ENCODE data around the gene MYH15. TPM values are rescaled to one million over a fixed set of nuclear protein-coding genes. Genes with fewer than 3 reads are reported as not detected.

Gene MYH15
- total and polyA plus RNA-seq, 5 experiments from 2014 or later, result 0.05 to 0.47 TPM; not detected in 3

DNA sequence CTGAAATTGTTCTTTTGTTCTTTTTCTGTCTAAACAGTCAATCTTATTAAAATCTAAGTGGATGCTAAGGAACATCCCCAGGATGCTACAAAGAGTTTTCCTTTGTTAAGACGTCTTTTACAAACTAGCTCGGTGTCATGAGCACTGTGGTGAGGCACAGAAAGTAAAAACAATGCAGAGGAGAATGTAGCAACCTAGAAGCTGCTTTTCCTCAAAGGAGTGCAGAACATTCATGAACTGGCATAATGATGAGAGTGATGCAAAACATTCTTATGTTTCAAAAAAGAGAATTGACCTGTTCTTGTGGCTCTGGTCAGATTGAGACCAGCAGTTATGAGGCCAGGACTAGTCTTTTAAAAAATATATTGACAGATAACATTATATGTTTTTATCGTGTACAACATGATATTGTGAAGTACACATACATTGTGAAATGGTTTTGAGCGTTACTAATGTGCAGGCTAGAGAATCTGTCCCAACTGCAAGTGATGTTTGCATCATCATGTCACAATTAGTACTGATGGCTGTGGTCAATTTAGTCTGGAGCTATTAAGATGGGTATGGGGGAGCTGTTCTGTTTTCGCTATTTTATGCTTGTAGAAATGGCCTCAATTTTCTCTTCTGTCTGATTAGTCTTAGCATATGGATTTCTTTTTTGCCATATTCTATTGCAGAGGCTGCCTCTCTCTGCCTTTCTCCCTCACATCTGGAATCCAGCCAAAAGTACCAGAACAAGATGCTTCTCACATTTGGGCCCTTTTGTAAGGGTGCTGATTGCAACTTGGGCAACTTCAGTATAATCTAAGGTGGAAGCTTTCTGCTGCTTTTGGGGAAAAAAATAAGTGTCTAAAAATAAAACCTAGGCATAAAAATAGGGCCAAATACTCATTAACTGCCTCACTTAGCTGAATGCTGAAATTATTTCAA is 163.8 kb downstream of the MYH15 start:
- Mint-ChIP-seq H3K27me3 (peaks cover 2 to 11% (median 7%) of the 10 kb centered on the region in 5 donors), H3K9me3 (peaks cover 0 to 8% (median 0%) of the 10 kb centered on the region in 9 donors), H3K27ac (no peak overlapping the region), H3K4me1 (peaks cover 0 to 17% (median 0%) of the 10 kb centered on the region in 4 donors), H3K36me3 (peaks cover 0 to 11% (median 0%) of the 10 kb centered on the region in 3 donors), H3K4me3 (no peak overlapping the region)
- DNase-seq (no peak), ATAC-seq (no peak)
- POLR2A ChIA-PET, result no interaction called here

DNA sequence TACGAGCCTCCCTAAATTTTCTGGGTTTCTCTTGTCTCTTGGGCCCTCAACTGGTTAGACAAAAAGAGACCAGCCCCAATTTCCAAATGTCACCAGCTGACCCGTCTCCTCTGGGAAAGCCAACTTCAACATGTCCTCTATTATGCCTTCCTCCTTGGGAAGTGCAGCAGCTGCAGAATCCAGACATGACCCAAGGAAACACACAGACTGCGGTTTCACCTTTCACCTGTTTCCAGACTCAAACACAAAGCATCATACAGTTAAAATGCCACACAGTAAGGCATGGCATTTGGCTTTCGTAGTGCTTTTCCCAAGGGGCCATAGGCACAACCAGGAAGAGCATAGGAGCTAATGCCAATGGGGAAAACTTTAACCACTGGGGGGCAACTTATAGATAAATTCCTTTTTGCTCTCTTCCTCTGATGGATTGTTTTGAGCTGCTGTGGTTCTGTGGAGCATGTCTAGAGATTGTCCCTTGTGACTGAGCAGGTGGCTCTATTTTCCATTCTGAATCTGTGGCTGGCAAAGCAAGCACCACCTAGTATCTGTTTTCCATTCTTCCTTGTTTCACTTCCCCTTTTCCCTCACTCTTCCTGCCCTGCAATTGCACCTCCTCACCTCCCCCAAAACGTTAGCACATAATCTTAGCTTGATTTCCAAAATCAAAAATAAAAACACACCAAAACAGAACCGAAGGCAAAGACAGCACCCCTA is 164.7 kb downstream of the MYH15 start:
- no peak for ATAC-seq
- H3K9me3 Mint-ChIP-seq, result peaks cover 0 to 8% (median 0%) of the 10 kb centered on the region in 9 donors
- no peak for DNase-seq
- peak overlapping the region in 1 of 10 donors; percentile 13 for H3K4me3 Mint-ChIP-seq
- H3K27ac Mint-ChIP-seq, result no peak overlapping the region
- peaks cover 0 to 17% (median 0%) of the 10 kb centered on the region in 4 donors for H3K4me1 Mint-ChIP-seq
- peaks cover 0 to 11% (median 0%) of the 10 kb centered on the region in 3 donors for H3K36me3 Mint-ChIP-seq
- H3K27me3 Mint-ChIP-seq, result peaks cover 2 to 11% (median 7%) of the 10 kb centered on the region in 5 donors
- POLR2A ChIA-PET, result no interaction called here

DNA sequence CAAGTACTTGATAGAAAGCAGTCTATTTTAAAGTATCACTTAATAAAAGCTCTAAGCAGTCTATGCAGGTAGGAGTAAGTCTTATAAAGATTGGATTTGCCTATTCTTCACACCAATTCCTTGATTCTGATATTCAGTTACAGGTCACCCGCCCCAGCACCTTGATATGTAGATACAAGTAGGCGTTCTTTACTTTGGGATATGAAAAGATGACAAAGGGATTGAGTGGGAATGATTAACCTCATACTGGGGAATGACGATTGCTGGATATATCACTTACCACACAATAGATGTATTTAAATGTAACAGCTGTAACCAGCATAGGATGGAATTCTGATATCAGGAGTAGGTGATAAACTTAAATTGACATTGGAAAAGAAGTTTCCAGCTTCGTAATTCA is 166.9 kb downstream of the MYH15 start:
- peaks cover 2 to 11% (median 7%) of the 10 kb centered on the region in 5 donors for H3K27me3 Mint-ChIP-seq
- H3K9me3 Mint-ChIP-seq, result peaks cover 0 to 8% (median 0%) of the 10 kb centered on the region in 9 donors
- no peak overlapping the region for H3K27ac Mint-ChIP-seq
- peaks cover 0 to 20% (median 0%) of the 10 kb centered on the region in 4 donors for H3K4me1 Mint-ChIP-seq
- DNase-seq (no peak), ATAC-seq (no peak)
- H3K4me3 Mint-ChIP-seq, result no peak overlapping the region
- POLR2A ChIA-PET, result no interaction called here
- peaks cover 0 to 11% (median 0%) of the 10 kb centered on the region in 3 donors for H3K36me3 Mint-ChIP-seq

DNA sequence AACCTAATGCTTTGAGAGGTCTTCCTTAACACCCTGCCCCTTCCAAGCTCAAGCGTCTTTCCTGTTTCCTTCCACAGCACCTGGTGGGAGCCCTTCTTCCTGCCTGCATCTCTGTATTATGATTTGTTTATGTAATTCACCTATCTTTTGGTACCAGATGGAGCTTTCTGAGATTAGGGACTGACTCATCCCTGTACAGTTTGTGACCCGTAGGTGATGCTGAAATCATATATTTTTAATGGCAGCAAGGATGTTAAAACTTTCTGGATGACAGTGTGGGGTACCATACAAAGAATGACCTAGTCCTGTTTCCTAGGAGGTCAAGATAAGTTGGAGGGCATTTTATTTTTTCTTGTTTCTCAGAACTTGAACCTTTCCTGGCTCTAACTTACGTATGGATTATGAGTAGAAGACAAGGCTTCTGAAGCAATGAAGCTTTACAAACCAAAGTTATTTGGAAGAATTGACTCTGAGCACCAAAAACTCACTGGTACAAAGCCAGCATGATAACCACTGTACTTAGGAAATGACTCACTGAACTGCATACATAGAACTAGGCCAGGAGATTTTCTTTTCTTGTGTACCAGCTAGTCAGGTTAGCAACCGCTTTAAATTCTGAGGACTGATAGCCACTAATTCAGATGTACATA is 167.4 kb downstream of the MYH15 start:
- DNase-seq (no peak), ATAC-seq (no peak)
- peaks cover 0 to 21% (median 0%) of the 10 kb centered on the region in 4 donors for H3K4me1 Mint-ChIP-seq
- H3K36me3 Mint-ChIP-seq, result peaks cover 0 to 6% (median 0%) of the 10 kb centered on the region in 3 donors
- peaks cover 0 to 3% (median 0%) of the 10 kb centered on the region in 9 donors for H3K9me3 Mint-ChIP-seq
- no peak overlapping the region for H3K27ac Mint-ChIP-seq
- peaks cover 1 to 6% (median 4%) of the 10 kb centered on the region in 5 donors for H3K27me3 Mint-ChIP-seq
- no peak overlapping the region for H3K4me3 Mint-ChIP-seq
- POLR2A ChIA-PET, result no interaction called here

DNA sequence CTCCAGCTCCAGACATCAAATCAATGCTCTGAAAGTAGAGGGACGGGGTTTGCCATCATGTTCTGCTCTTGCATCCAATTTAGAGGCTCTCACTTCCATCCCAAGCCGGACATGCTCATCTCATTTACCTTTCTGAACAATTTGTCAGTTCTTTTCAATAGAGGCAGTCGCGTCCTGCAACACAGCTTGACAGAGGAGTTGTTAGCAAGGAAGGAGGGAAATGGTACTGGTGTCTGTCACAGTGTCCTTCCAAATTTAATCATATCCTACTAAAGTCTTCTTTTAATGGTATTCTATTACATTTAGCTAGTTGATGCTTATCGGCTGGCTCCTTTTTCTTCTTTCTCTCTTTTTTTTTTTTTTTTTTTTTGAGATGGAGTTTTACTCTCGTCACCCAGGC is 168.5 kb downstream of the MYH15 start:
- Mint-ChIP-seq H3K9me3 (no peaks in the 10 kb centered on the region), H3K4me1 (peaks cover 0 to 21% (median 0%) of the 10 kb centered on the region in 4 donors), H3K4me3 (no peak overlapping the region), H3K36me3 (no peaks in the 10 kb centered on the region), H3K27ac (no peak overlapping the region), H3K27me3 (peaks cover 0 to 2% (median 0%) of the 10 kb centered on the region in 5 donors)
- ATAC-seq, result no peak
- POLR2A ChIA-PET, result no interaction called here
- no peak for DNase-seq

DNA sequence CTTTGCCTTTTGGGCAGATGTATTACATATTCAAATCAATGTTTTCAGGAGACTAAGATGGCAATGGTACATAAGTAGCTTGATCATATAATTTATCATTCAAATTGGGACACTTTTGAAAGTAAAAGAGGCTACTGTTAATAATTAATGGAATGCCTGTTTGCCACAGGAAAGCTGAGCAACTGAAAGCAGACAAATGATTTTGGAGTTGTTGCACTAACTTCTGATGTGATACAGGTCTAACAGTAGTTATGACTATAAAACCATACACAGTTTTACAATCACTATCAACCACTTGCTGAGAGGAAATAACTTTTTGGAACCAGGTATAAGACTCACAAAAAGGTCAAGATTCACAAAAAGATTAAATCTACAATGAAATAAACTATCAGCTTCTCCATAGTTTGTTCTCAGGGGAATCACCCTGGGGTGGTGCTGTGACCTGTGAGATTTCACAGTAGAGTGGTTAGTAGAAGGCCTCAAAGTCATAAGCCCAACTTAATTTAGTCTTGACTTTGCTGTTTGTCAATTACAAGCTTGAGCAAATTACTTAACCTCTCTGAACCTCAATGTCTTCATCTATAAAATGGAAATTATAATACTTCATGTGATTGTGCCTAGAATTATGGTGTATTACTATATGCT is 171.4 kb downstream of the MYH15 start:
- no peaks in the 10 kb centered on the region for H3K9me3 Mint-ChIP-seq
- H3K27ac Mint-ChIP-seq, result no peak overlapping the region
- DNase-seq (no peak), ATAC-seq (no peak)
- POLR2A ChIA-PET, result no interaction called here
- H3K4me1 Mint-ChIP-seq, result peaks cover 0 to 4% (median 0%) of the 10 kb centered on the region in 4 donors
- H3K4me3 Mint-ChIP-seq, result no peak overlapping the region
- H3K27me3 Mint-ChIP-seq, result no peaks in the 10 kb centered on the region
- H3K36me3 Mint-ChIP-seq, result no peaks in the 10 kb centered on the region

DNA sequence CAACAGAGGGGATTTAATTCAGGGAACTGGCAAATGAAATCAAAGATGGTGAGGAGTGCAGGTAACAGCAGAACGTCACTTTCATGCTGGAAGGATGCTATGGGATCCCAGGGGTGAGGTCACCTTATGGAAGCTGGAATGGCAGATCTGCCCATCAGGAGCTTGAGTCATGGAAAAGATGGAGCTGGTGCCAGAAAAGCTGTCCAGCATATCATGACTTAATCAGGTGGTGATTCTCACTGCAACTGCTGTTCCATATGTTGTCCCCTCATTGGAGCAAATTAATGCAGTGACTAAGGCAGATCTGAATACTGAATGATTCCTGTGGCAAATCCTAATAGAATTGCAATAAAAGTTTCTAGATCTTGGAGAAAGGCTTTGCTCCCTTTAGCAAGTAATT is 175.7 kb downstream of the MYH15 start:
- Mint-ChIP-seq H3K36me3 (no peaks in the 10 kb centered on the region), H3K27me3 (no peaks in the 10 kb centered on the region), H3K4me3 (no peak overlapping the region), H3K27ac (no peak overlapping the region), H3K9me3 (no peaks in the 10 kb centered on the region), H3K4me1 (peaks cover 0 to 4% (median 1%) of the 10 kb centered on the region in 4 donors)
- DNase-seq (no peak), ATAC-seq (no peak)
- POLR2A ChIA-PET, result no interaction called here

DNA sequence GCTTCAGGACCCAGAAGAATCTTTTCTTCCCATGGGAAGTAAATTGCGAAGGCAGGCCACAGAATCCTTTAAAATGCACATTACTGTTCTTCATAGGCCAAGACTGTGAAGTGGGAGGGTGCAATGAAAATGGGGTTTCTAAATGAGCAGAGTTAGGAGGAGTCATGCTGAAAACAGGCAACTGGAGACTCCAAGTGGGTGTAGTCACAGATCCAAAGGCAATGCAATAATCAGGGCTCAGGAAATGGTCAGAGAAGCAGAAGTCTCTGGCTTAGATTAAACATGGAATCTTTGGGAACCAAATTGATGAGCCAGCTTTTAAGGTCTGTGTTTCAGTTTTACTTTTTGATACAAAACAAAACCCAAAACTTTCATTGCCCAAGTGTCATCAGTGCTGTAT is 176.4 kb downstream of the MYH15 start:
- H3K36me3 Mint-ChIP-seq, result no peaks in the 10 kb centered on the region
- H3K4me3 Mint-ChIP-seq, result no peak overlapping the region
- no peak overlapping the region for H3K27ac Mint-ChIP-seq
- no peaks in the 10 kb centered on the region for H3K27me3 Mint-ChIP-seq
- H3K9me3 Mint-ChIP-seq, result no peaks in the 10 kb centered on the region
- POLR2A ChIA-PET, result no interaction called here
- no peak for DNase-seq
- no peak for ATAC-seq
- H3K4me1 Mint-ChIP-seq, result peaks cover 0 to 9% (median 4%) of the 10 kb centered on the region in 4 donors

DNA sequence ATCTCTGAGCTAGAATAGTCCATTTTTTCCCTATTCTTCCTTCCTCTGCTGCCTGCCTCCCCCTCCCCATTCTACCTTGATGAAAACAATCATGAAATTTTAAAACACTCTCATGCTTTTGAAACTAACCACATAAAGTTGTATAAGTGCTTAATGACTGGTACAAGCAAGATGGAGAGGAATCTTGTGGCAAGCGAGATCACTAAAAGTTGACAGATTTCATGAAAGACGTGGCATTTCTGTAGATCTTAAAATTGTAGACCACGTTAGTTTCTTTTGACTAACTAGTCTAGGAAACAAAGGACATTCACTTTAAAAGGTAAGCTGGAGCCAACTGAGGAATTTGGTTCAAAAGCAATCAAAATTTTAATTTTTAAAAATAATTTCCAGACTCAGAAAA is 178.6 kb downstream of the MYH15 start:
- peaks cover 0 to 5% (median 0%) of the 10 kb centered on the region in 9 donors for H3K9me3 Mint-ChIP-seq
- DNase-seq (no peak), ATAC-seq (no peak)
- H3K27me3 Mint-ChIP-seq, result no peaks in the 10 kb centered on the region
- H3K4me1 Mint-ChIP-seq, result peaks cover 6 to 22% (median 7%) of the 10 kb centered on the region in 4 donors
- no peak overlapping the region for H3K4me3 Mint-ChIP-seq
- H3K36me3 Mint-ChIP-seq, result peaks cover 0 to 6% (median 0%) of the 10 kb centered on the region in 3 donors
- no peak overlapping the region for H3K27ac Mint-ChIP-seq
- POLR2A ChIA-PET, result no interaction called here

Other genes with a start within 250 kb of the MYH15 start
- under 1 TPM; 0.44 to 0.75 TPM for gene HHLA2, start 214.0 kb downstream of the MYH15 start, total RNA-seq
- under 1 TPM in 1 of 3 donors, not detected in 2; 0.48 TPM for gene HHLA2, start 214.0 kb downstream of the MYH15 start, polyA plus RNA-seq
- 1 to 10 TPM; 4.8 to 7.8 TPM for gene CIP2A, start 78.8 kb upstream of the MYH15 start, total RNA-seq
- 1 to 10 TPM; 1.7 to 2.9 (median 1.9) TPM for gene CIP2A, start 78.8 kb upstream of the MYH15 start, polyA plus RNA-seq
- 10 to 100 TPM; 15.6 to 18.5 TPM for gene DZIP3, start 79.1 kb upstream of the MYH15 start, total RNA-seq
- gene DZIP3, start 79.1 kb upstream of the MYH15 start, polyA plus RNA-seq, result 10 to 100 TPM in 2 of 3 donors, 1 to 10 TPM in 1; 8.9 to 22.5 (median 15.8) TPM
- not detected for gene RETNLB, start 246.8 kb upstream of the MYH15 start, total RNA-seq
- not detected for gene RETNLB, start 246.8 kb upstream of the MYH15 start, polyA plus RNA-seq